DMS 273 (cell line): Measurements from ENCODE around the gene PNPLA5.
A peak's percentile ranks its signal among the peaks of the same experiment; 100 is the strongest.

Source experiments
- DNase-seq: peaks from one replicate; lab custom pipeline; 2025; ENCODE audit not compliant: unreplicated experiment; lab: John Stamatoyannopoulos, UW

Gene PNPLA5, protein sequence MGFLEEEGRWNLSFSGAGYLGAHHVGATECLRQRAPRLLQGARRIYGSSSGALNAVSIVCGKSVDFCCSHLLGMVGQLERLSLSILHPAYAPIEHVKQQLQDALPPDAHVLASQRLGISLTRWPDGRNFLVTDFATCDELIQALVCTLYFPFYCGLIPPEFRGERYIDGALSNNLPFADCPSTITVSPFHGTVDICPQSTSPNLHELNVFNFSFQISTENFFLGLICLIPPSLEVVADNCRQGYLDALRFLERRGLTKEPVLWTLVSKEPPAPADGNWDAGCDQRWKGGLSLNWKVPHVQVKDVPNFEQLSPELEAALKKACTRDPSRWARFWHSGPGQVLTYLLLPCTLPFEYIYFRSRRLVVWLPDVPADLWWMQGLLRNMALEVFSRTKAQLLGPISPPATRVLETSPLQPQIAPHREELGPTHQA

DNA sequence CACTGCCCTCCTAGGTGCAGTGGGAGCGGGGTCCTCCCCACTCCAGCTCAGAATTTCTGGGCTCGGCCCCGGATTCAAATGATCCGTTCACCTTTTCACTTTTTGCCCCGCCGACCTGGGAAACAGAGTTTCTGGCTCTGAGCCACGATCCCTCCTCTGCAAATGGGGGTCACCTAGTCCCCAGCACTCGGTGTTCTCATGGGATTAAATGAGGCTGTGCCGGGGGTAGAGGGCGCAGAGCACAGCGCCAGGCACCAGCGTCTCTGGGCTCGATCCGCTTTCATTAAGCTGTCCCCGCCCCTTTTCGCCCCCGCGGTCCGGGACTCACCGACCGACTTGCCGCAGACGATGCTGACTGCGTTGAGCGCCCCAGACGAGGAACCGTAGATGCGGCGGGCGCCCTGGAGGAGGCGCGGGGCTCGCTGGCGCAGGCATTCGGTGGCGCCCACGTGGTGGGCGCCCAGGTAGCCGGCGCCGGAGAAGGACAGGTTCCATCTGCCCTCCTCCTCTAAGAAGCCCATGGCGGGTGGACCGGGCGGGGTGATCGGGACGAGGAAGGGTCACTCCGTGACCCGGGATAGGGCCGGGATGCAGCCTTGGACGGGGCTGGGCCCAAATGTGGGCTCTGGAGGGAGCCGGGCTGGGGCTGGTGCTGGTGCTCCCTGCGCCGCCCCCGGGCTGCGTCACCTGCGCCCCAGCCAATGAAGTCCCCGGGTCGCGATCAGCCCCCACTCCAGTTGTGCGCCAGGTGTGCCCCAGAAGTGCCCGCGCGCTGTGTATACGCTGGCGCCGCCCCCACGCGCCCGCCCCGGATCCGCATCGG, at the start of gene PNPLA5:
Gene PNPLA5 (minus strand): TSS at position 654 of the 823 bp plus-strand sequence. CDS start 133 bp downstream, at position 521.
- DNase-seq: peak; percentile 51

DNA sequence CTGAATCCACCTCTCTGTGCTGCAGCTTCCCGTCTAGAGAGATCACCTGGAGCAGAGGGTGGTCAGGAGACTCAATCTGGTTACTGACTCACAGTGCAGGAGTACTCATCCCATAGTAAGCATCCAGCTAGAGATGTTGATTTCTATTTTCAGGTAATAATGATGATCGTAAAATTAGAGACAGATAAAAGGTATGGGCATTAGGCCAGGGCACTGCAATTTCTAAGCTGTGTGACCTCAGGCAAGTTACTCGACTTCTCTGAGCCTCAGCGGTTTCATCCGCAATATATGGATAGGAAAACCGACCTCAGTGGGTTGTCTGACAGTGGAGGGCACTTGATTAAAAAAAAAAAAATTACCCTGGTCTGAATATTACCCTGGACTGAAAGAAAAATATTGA, 49.6 kb upstream of the PNPLA5 start:
- DNase-seq: no peak

DNA sequence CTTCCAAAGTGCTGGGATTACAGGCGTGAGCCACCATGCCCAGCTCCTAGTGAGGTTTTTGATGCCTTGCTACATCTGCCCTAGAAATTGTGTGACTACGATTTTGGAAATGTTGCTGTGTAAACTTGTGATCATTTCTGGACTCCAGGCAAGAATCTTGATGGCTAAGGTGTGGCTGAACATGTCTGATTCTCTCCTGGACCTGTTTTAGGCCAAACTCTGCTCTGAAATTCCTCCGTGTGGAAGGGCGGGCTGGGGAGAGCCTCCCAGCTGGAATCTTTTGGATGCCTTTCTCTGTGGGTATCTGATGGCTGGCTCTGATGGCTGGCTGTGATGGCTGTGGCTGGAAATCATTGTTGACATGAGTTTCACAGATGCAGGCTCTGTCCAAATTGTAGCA, 40.0 kb upstream of the PNPLA5 start:
- DNase-seq: no peak

DNA sequence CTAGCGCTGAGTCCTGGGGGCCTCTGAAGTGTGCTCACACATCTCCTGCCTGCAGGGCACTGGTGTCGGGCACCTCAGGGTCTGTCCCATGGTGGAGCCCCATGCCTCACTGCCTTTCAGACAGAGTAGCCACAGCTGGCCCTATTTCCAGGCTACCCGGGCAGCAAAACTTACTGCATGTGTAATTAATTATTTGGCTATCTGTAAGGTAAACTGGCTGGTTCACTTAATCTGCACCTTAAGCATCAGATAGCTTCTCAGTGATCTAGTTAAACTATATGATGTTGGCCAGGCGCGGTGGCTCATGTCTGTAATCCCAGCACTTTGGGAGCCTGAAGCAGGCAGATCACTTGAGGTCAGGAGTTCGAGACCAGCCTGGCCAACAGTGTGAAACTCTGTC, 37.1 kb upstream of the PNPLA5 start:
- no peak for DNase-seq

DNA sequence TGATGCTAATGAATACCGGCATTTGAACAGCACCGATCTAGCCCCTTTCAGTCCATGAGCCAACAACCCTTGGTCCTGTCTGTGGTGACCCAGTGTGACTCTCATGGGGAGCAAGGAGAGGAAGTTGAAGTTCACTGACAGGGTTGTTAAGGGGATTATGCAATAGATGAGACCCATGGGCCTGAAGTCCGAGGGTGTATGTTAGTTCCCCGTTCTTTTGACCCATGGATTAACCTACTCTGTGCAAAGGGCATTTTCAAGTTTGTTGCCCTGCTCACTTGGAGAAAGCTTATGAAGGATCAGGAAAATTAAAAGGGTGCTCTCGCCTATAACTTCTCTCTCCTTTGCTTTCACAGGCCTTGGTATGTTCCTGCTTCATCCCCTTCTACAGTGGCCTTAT, 36.7 kb upstream of the PNPLA5 start:
- no peak for DNase-seq

DNA sequence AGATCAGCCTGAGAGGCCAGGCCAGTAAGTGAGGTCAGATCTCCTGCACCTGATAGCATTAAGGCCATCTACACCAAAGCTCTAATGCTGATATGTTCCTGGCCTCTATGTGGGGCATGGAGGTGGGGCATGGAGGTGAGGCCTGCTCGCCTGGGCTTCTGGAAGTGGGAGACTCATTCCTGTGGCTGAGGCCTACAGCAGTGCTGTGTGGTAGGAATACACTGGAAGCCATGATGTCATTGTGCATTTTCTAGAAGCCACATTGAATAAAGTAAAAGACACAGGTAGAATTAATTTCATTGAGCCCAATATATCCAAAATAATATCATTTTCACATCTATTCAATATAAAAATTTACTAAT, 34.5 kb upstream of the PNPLA5 start:
- no peak for DNase-seq

DNA sequence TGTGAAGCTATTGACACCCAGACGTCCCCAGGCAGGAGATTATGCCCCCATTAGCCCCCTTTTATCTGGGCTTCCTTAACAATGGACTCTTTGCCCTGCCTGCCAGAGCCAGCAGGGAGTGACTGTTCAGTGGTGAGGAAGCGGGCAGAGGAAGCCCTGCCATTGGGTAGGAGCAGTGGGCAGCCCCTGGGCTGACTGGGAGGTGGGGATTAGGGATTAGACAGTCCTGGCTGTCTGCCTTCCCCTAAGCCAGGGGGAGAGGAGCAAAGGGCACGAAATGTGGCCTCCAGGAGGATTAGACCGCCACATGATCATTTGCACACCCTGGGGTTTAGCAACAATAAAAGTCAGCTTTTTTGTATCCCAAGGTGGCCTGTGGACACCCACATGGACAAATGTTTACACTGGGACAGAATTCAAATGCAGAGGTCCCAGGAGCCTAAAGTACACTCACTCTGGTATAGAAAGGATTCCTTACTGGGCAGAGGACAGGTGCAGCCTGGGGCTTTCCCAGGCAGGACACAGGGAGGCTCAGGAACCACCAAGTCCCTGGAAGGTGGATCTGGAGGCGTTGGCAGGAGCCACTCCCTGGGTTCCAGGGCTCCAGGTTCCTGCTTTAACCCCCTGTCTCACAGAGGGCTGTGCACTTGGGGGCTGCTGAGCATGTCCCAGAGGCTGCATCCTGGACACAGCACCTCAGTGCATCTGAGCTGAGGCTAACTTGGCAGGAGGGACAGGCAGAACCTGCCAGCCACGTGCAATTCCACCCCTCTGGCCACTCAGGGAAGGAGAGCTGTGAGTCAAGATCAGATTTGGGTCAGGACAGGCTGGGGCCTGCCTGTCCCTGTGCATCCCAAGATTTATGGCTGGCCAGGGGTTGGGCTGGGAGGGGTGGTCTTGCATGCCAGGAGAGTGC, 33.9 kb upstream of the PNPLA5 start:
- no peak for DNase-seq

DNA sequence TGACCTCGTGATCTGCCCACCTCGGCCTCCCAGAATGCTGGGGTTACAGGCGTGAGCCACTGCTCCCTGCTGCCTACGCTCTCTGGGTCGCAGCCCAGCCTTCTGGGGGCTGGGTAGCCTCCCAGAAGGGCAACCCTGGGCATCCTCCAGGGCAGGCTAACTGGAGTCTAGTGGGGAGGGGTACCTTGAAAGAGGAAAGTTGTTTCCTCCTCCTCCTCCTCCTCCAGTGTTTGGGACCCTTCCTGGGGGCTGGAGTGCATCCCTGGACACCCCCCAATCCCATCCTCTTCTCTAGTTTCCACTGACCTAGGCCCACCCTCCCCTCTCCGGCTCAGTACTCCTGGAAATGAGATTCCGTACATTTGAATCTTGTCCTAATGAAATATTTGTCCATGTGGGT, 33.1 kb upstream of the PNPLA5 start:
- DNase-seq: no peak

DNA sequence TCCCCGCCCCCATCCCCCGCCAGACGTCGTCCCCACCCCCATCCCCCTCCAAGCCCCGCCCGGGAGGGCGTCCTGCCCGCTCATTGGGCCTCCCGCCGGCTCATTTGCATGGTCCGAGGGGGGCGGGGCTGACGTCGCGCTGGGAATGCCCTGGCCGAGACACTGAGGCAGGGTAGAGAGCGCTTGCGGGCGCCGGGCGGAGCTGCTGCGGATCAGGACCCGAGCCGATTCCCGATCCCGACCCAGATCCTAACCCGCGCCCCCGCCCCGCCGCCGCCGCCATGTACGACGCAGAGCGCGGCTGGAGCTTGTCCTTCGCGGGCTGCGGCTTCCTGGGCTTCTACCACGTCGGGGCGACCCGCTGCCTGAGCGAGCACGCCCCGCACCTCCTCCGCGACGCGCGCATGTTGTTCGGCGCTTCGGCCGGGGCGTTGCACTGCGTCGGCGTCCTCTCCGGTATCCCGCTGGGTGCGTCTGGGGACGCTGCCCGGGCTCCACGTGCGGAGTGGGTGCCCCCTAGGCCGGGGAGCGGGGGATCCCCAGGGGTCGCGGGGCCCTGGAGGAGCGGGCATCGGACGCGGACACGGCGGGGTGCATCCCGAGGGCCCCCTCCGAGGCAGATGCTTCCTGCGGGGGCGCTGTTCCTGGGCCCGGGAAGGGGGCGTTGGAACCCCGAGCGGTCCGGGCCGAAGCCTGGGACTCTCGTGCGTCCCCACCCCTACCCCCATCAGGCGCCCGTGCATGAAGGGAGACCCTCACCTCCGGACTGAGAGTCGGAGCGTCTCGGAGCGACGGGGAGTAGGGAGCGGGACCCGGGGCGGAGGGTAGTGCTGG, 32.0 kb upstream of the PNPLA5 start, which contains the start of gene PNPLA3:
Gene PNPLA3 (plus strand): TSS at position 175 of the 834 bp plus-strand sequence. CDS start 107 bp downstream, at position 282.
- DNase-seq: peak; percentile 88

DNA sequence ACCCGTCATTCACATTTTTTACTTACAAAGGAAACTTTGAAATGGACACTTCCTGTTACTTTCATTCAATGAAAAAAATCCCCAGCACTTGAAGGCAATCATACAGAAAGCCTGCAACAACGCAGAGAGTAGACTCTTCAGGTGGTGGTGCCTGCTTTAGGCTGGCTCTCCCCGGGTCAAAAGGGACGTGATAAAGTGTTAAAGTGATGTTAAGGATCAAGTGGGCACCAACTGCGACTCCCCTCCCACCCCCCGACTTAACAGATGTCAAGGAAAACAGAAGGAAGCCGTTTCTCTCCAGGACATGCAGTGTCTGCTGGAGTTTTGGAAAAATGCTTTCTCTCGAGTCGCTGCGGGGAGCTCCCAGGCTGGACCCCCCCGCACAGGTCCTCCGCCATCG, 31.4 kb upstream of the PNPLA5 start:
- DNase-seq: no peak

DNA sequence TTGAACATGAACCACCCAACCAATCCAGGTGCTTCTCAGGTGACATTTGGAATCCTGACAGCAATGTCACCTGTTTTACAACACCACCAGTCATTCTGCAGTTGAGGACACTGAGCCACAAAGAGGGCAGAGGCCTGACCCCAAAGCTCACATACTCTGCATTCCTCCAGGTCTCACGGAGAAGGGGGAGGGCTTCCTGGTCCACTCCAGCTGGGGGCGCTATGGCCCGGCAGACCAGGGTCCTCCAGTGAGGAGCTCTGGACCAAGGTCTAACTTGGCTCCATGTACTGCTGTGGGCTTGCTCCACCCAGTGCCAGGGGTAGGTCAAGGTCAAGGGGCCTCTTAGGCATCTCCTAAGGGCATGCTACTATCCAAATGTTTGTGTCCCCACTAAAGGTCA, 30.3 kb upstream of the PNPLA5 start:
- no peak for DNase-seq

DNA sequence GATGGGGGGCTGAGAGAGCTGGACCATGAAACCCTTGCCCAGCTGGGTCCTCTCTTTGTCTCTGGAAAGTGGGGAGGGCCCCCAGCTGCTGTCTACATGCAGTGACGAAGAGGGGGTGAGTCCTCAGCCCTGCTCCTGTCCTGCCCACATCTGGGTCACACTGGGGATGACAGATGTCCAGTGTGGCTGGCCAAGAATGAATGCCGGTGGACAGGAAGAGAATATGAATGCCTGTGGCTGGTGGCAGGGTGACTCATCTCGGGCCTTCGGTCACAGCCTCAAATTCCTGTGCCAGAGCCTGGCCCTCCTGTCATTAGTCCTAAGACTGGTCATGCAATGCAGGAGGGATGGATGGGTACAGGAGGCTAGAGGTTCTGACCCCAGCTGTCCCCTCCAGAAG, 29.6 kb upstream of the PNPLA5 start:
- no peak for DNase-seq

DNA sequence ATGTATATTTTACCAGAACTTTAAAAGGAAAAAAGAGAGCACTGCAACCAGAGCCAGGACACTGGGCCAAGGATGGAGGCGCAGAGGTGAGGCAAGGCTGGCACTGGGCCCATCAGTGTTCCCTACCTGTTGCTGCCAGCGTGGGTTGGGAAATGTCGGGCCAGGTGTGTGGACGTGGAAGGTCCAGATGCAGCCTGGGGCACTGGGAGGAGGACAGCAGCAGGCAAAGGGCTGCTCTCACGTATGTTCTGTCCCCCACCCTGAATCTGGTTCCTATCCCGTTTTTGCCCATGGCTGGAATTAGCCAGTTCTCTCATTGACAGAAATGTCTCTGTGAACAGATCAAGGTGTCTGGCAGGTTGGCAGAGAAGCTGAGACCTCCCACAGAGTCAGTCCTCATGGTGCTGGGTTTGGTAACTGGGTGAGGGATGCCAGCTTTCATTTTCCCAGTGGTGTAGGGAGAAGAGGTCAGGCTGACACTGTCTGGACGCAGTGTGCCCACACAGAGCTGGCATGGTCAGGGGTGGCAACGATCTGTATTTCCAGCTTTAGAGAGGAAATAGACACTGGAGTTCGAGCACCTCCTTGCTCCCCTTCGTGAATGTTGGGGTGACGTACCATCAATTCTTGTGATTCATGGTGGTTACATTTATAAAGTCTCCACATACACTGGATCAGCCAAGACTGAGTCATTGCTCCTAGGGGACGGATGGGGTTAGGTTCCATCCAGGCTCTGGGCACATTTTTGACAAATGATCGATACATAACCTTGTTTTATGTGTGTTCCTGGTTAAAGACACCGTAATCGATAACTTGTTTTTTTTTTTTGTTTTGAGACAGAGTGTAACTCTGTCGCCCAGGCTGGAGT, 27.5 kb upstream of the PNPLA5 start:
- DNase-seq: no peak

DNA sequence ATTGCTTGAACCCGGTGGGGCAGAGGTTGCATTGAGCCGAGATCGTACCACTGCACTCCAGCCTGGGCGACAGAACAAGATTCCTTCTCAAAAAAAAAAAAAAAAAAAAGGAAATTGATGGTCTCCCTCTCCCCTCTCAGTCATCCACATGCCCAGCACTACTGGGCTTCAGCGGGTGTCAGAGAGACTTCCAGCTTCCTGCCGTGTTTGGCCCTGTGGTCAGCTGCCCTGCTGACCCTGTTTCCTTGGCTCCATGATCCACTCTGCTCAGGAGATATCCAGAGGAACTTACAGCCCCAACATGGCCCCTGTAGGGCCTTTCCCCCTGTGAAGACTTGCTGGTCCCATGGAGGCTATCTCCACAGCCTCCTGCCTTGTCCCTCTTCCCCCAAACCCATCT, 25.7 kb upstream of the PNPLA5 start:
- DNase-seq: no peak

DNA sequence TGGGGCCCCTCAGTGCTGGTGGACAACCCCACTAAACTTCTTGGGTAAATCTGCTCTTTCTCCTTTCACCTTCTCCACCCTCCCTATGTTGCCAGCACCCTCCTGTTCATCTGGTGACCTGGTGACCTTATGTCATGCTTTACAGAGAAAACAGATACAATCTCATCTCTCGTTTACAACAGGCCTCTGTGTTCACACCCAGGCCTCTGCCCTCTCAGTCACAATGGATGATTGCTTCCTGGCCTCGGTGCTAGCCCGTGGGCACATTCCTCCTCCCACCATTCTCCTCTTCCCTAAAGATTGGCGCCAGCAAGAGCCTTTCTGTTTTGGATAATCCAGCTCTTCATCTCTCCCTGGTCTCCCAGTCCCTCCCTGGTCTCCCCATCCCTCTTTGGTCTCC, 19.5 kb upstream of the PNPLA5 start:
- DNase-seq: no peak

DNA sequence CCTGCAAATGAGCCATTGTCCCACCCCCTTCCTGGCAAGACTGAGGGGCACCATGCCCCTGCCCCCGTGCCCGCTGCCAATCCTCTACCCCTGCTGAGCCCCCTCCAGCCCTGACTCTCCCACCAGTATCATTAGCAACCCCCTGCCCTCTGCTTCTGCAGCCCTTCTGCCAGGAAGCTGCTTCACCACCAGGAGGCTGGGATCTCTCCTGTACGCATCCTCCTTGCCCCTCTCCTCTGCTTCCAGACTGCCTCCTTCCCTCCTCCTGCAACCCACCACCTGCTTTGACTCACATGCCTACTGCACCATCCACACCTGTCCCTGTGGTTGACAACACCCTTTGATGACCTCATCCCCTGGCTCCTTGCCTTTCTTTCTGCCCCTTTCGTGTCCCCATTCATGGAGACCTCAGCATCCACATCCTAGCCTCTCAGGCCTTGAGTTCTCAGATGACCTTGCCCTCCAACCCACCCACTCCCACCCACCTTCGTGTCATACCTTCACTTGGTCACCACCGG, 18.4 kb upstream of the PNPLA5 start:
- DNase-seq: no peak

DNA sequence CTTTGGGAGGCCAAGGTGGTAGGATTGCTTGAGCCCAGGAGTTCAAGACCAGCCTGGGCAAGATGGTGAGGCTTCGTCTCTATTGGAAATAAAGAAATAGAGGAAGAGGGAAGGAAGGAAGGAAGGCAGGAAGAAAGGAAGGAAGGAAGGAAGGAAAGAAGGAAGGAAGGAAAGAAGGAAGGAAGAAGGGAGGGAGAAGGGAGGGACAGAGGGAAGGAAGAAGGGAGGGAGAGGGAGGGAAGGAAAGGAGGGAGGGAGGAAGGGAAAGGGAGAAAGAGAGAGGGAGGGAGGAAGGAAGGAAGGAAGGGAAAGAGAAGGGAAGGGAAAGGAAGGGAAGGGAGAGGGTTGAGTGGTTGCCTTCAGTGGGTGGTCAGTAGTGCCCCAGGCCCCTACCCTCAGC, 17.9 kb upstream of the PNPLA5 start:
- no peak for DNase-seq

DNA sequence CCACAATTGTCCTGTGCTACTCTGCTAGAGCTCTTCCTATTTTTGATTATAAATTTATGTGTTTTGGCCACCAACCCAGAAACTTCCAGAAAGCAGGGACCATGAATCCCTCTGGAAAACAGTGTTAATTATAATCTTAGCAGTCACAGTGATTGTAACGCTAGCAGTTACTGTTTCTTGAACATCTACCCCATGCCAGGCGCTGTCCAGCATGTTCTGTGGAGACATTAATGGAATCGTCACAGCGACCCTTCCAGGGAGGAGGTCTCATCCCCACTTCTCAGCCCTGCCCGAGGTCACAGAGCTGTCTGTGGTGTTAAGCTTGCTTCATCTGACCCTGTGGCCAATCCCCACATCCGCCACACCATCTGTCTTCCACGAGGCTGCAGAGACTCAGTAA, 13.9 kb upstream of the PNPLA5 start:
- no peak for DNase-seq

DNA sequence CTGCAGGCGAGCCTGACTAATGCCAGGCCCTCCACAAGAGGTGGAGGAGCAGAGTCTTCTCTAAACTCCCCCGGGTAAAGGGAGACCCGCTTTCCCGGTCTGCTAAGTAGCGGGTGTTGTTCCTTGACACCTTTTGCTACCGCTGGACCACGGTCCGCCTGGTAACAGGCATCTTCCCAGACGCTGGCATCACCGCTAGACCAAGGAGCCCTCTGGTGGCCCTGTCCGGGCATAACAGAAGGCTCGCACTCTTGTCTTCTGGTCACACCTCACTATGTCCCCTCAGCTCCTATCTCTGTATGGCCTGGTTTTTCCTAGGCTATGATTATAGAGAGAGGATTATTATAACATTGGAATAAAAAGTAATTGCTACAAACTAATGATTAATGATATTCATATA, 12.6 kb upstream of the PNPLA5 start:
- peak; percentile 17 for DNase-seq
